HG02678 (cell line): ENCODE results near the gene CHPF.
A peak's percentile ranks its signal among the peaks of the same experiment; 100 is the strongest.

Source experiments
- ATAC-seq: cut with Tn5 transposase; IDR thresholded peaks from one replicate; pipeline ENCODE4 v1.9.1; 2021; ENCODE audit warnings: mild to moderate bottlenecking, moderate library complexity; ENCODE audit not compliant: unreplicated experiment

Gene CHPF, protein sequence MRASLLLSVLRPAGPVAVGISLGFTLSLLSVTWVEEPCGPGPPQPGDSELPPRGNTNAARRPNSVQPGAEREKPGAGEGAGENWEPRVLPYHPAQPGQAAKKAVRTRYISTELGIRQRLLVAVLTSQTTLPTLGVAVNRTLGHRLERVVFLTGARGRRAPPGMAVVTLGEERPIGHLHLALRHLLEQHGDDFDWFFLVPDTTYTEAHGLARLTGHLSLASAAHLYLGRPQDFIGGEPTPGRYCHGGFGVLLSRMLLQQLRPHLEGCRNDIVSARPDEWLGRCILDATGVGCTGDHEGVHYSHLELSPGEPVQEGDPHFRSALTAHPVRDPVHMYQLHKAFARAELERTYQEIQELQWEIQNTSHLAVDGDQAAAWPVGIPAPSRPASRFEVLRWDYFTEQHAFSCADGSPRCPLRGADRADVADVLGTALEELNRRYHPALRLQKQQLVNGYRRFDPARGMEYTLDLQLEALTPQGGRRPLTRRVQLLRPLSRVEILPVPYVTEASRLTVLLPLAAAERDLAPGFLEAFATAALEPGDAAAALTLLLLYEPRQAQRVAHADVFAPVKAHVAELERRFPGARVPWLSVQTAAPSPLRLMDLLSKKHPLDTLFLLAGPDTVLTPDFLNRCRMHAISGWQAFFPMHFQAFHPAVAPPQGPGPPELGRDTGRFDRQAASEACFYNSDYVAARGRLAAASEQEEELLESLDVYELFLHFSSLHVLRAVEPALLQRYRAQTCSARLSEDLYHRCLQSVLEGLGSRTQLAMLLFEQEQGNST

GRCh38 chr2:219543596-219544358 lies at the start of gene CHPF, which contains the start of gene TMEM198:
Gene CHPF (minus strand): TSS chr2:219543809. CDS start chr2:219543538, 271 bp downstream.
Gene TMEM198 (plus strand): TSS chr2:219544028. CDS start chr2:219544728, 700 bp downstream.
- ATAC-seq: peak; percentile 75

DNA sequence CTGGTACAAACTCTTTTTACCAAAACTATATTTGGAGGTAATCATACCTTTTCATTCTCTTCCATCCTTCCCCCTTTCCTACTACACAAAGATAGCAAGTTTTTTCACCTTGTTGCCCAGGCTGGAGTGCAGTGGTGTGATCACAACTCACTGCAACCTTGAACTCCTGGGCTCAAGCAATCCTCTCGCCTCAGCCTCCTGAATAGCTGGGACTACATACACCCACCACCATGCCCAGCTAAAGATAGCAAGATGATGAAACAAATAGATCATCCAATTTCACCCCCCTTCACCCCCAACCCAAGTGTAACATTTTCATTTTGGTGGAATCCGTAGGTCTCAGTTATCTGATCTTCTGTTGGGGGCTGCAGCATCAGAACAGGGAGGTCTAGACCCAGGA lies 49.5 kb upstream of the CHPF start:
- no peak for ATAC-seq

GRCh38 chr2:219592736-219593135 lies 49.1 kb upstream of the CHPF start:
- no peak for ATAC-seq

GRCh38 chr2:219591091-219591490 lies 47.5 kb upstream of the CHPF start:
- no peak for ATAC-seq

GRCh38 chr2:219581346-219581745 lies 37.7 kb upstream of the CHPF start:
- ATAC-seq: no peak

DNA sequence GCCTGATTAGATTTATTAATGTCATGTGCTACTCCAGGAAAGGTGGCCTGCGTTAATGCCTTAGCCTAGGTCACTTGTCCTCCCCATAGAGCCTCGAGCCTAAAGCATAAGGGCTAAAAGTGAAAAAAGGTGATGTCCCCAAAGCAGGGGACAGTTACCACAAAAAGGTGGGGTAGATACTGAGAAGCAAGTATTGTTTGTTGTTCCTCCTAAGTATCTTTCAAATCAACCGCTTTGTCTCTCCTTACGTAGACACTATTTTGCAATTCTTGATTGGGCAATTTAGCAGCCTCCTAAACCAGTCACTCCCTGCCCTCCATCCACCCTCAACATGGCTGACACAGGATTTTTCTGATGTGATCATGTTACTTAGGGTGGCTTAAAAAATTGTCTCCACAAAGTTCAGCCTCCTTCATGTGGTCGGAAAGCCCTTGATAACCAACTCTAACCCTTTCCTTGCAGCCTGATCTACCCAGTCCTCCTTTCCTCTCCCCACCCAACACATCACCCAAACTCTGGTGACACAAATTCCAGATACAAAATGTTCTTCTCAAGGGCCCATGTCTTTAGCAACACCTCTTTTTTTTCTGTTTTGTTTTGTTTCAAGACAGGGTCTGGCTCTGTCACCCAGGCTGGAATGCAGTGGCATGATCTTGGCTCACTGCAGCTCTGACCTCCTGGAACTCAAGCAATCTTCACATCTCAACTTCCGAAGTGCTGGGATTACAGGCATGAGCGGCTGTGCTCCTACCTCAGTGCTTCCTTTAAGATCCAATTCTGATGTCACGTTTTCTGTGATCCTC lies 35.4 kb upstream of the CHPF start:
- ATAC-seq: no peak

- ATAC-seq: no peak
These were observed 33.1 kb upstream of the CHPF start for GRCh38 chr2:219576505-219577388.

GRCh38 chr2:219575566-219576504 lies 32.2 kb upstream of the CHPF start:
- no peak for ATAC-seq

- no peak for ATAC-seq
These were observed 31.1 kb upstream of the CHPF start for GRCh38 chr2:219574484-219575311.

- no peak for ATAC-seq
These were observed 29.6 kb upstream of the CHPF start for GRCh38 chr2:219573166-219573565.

GRCh38 chr2:219572237-219573001 lies 28.8 kb upstream of the CHPF start, which contains the start of gene INHA:
Gene INHA (plus strand): TSS chr2:219572310. CDS start chr2:219572375, 65 bp downstream.
- ATAC-seq: no peak

DNA sequence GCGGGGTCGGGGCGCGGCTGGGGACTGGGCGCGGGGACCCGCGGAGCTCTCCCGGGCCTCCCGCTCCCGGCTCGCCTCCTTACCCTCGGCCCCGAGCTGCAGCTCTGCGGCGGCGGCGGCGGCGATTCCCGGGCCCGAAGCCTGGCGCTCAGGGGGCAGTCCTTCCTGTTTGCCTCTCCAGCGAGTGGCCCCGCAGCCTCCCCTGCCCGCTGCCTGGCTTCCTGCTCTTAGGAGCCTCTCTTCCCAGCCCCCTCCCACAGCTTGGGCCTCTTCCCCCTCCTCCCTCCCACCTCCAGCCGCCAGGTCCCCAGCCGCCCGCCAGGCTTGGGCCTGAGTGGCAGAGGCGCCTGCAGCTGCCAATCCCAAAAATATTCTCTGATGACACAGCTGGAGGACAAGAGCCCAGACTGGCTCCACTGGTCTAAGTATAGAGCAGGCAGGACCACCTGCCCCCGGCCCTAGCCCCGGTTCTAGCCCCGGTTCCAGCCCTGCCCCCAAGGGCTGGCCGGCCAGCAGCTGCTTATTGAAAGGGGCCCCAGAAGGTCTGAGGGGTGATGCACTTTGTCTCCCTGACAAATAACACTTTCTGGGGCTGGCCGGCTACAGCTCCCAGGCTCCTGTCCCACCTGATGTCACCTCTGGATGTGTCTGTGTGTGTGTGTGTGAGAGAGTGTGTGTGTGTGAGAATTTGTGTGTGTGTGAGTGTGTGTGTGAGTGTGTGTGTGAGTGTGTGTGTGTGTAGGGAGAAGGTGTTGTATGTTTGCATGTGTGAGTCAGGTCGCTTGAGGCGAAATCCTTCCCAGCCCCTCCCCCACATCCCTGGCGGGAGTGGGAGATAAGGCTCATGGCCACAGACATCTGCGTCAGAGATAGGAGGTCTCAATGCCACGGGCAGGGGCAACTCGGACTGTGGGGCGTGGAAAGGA lies 28.0 kb upstream of the CHPF start, which contains the start of gene OBSL1:
Gene OBSL1, minus strand, starts transcription at position 229 of the 926 bp plus-strand sequence. CDS start 307 bp downstream, outside the sequence.
- ATAC-seq: no peak

GRCh38 chr2:219570924-219571310 lies 27.3 kb upstream of the CHPF start:
- no peak for ATAC-seq

DNA sequence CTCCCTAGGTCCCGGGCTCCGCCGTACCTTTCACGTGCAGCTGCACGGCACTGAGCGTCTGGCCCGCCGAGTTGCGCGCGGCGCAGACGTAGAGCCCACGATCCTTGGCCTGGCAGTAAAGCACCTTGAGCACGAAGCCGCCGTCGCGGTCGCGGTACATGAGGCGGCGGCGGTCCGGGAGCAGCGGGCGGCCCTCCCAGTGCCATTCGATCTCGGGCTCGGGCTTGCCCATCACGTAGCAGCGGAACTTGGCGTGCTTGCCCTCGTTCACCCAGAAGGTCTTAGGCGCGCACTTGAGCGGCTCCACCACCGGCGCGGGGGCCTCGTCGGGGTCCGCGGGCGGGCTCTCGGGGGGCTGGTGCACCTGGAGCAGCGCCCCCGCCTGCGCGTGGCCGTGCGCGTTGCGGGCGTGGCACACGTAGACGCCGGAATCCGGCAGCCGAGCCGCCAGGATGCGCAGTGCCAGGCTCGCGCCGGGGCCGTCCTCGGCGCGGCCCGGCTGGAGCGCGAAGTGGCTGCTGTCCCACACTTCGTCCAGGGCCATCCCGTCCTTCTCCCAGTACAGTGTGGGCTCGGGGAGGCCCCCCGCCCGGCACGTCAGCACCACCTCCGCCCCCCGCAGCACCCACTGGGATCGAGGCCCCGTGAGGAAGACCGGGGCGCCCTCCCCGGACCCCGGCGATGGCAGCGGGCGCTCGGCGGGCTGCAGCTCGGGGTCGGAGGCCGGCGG lies 26.8 kb upstream of the CHPF start:
- no peak for ATAC-seq

- no peak for ATAC-seq
These were observed 26.0 kb upstream of the CHPF start for GRCh38 chr2:219569635-219570034.
